Prostate gland (tissue), 2 donors: ENCODE results near the gene EPHA7.

ENCODE experiments used
- CTCF ChIP-seq, 4 experiments: fragments of 200-600 bp in 2 of 4; fragments of 450-650 bp in 2 of 4; sonication (generic) in 2 of 4; IDR thresholded peaks; 1 replicate in 3 of 4; 2 replicates in 1 of 4; pipeline ENCODE4 v1.5.1; 2016 to 2019; ENCODE audit warnings: antibody characterized with exemption in 4 of 4, mild to moderate bottlenecking in 2 of 4, moderate library complexity in 2 of 4
- POLR2A ChIP-seq: fragments of 450-650 bp; IDR thresholded peaks from one replicate; pipeline ENCODE4 v1.6.1; 2016; ENCODE audit warnings: antibody characterized with exemption, mild to moderate bottlenecking

- TF ChIP-seq POLR2A = no peak
- TF ChIP-seq CTCF (IDR thresholded peaks at IDR 0.05) = no peak
These were observed 30.2 kb downstream of the EPHA7 start for GRCh38 chr6:93389192-93389591.
